Muscle of leg (tissue), 11 donors: ENCODE results near the gene TAF8. TPM values are rescaled to one million over a fixed set of nuclear protein-coding genes. Genes with fewer than 3 reads are reported as not detected.

Experiments used
- DNase-seq: peaks from one replicate; pipeline ENCODE4 v3.0.0; 2013
- H3K27ac ChIP-seq: one replicate; pipeline ENCODE4 v1.5.1; 2013; ENCODE audit warnings: mild to moderate bottlenecking, low read length, control low read depth
- H3K27me3 ChIP-seq: one replicate; pipeline ENCODE4 v1.6.1; 2013; ENCODE audit warnings: low read length; ENCODE audit not compliant: control insufficient read depth, insufficient read depth
- H3K36me3 ChIP-seq: one replicate; pipeline ENCODE4 v1.6.1; 2013; ENCODE audit warnings: low read length; ENCODE audit not compliant: control insufficient read depth, insufficient read depth
- H3K4me1 ChIP-seq: one replicate; pipeline ENCODE4 v1.6.1; 2013; ENCODE audit warnings: low read length; ENCODE audit not compliant: control insufficient read depth, insufficient read depth
- H3K4me3 ChIP-seq: one replicate; pipeline ENCODE4 v1.5.1; 2013; ENCODE audit warnings: low read length, control low read depth
- H3K9me3 ChIP-seq: replicated peaks from 2 replicates; pipeline ENCODE4 v1.6.1; 2013; ENCODE audit warnings: low read depth, low read length; ENCODE audit not compliant: control insufficient read depth
- WGBS: methylation state at CpG from one replicate; pipeline ENCODE4 v1.1.5; 2013; ENCODE audit warnings: missing lambda C conversion rate; ENCODE audit not compliant: insufficient coverage; 5-methylcytosine and 5-hydroxymethylcytosine counted together
- polyA plus RNA-seq, 8 donors: library from polyadenylated mRNA; unstranded; fragments of 120-200 nt; gene quantifications; one replicate each; pipeline versions ENCODE4 v1.2.1 to v1.2.3, GENCODE V29; 2013; ENCODE audit warnings: inconsistent platforms in 1 of 8, low replicate concordance in 1 of 8; ENCODE audit not compliant: insufficient read length in 8 of 8, insufficient read depth in 1 of 8
- total RNA-seq: library from RNA; stranded (reverse); fragments of 120-200 nt; gene quantifications from one replicate; pipeline ENCODE4 v1.2.4, GENCODE V29; 2013

The TAF8 gene
- total and polyA plus RNA-seq, 9 donors = 11.4 to 16.6 (median 13.4) TPM

DNA sequence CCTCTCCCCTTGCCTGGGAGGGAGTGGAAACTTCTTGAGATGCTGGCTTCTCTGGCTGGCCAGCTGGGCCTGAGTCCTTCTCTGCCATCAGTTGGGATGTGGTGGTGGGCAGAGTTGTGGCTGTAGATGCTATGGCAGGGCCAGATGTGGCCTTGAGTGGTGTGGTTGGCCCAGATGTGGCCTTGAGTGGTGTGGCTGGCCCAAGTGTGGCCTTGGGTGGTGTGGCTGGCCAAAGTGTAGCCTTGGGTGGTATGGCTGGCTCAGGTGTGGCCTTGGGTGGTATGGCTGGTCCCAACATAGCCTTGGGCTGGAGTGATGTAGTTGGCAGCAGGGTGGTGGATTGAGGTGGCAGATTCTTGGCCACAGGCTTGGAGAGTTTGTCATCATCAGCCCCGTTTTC is 55.4 kb downstream of the TAF8 start:
- Histone ChIP-seq H3K27me3 (peaks cover 23% of the 10 kb centered on the region), H3K4me1 (peaks cover 10% of the 10 kb centered on the region), H3K9me3 (no peaks in the 10 kb centered on the region), H3K36me3 (no peaks in the 10 kb centered on the region), H3K4me3 (no peak overlapping the region), H3K27ac (no peak overlapping the region)
- DNase-seq = no peak
- WGBS = no CpG with 5 or more reads among the region's 1 CpG

DNA sequence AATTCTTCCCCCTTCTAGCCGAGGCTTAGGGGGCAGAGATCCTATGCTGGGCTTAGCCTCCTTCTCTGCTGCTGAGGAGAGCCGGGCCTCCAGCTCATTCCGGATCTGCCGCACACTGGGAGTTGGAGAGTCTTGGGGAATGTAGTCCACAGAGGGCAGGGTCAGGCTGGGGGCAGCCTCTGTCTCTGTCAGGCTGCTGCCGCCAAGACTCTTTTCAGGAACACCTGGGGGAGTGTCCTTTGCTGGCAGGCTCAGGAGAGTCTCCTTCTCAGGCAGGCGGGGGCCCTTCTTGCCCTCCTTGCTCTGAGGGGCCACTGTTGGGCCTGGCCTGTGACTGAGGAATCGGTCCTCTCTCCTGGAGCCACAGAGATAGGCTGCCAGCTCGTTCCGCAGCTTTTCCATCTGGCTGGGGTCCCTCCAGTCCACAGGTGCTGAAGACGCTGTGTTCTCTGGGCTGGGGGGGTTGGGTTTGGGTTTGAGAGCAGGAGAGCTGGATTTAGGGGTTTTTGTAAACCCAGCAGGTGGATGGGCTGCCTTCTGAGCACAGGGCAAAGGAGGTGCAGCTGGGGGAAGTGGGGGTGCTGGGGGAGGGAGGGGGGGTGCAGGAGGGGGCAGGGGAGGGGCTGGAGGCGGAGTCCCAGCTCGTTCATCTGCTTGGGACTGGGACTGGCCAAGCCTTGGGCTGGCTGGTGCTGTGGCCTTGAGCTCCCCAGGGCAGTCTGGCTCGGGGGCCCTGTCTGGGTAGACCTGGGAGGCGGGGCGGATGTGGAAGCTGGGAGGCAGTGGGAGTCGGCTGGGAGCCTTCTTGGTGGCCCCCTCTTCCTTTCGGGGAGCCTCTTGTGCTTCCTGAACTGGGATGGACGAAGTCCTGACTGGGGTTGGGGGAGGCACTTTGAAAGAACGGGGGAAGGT is 56.0 kb downstream of the TAF8 start:
- 39% methylated on average over 13 of the region's 19 CpGs for WGBS
- Histone ChIP-seq H3K27ac (no peak overlapping the region), H3K4me1 (peaks cover 10% of the 10 kb centered on the region), H3K4me3 (no peak overlapping the region), H3K9me3 (no peaks in the 10 kb centered on the region), H3K36me3 (no peaks in the 10 kb centered on the region), H3K27me3 (peaks cover 23% of the 10 kb centered on the region)
- no peak for DNase-seq

DNA sequence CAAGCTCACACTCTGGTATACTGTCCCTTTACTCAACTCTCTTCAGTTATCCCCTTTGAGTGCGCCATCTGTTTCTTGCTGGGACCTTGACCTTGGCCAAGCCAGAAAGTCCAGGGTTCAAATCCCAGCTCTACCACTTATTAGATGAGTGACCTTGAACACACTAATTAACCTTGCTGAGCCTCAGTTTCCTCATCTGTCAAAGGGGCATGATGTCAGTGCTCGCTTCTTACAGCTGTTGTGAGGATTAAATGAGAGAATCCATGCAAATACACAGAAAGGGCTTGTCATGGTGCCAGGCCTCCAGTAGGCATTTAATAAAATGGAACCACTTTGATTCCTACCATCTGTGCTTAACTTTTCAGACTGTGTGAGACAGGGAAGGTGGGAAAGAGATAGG is 57.7 kb downstream of the TAF8 start:
- H3K9me3 ChIP-seq = no peaks in the 10 kb centered on the region
- H3K36me3 ChIP-seq = no peaks in the 10 kb centered on the region
- 100% methylated on average over 1 of the region's 2 CpGs for WGBS
- no peak overlapping the region for H3K4me3 ChIP-seq
- DNase-seq = no peak
- H3K27ac ChIP-seq = no peak overlapping the region
- peaks cover 10% of the 10 kb centered on the region for H3K4me1 ChIP-seq
- peaks cover 23% of the 10 kb centered on the region for H3K27me3 ChIP-seq

GRCh38 chr6:42110683-42111082 is 60.4 kb downstream of the TAF8 start:
- Histone ChIP-seq H3K4me3 (no peak overlapping the region), H3K27ac (no peak overlapping the region), H3K9me3 (no peaks in the 10 kb centered on the region), H3K36me3 (no peaks in the 10 kb centered on the region), H3K4me1 (peaks cover 3% of the 10 kb centered on the region), H3K27me3 (peaks cover 8% of the 10 kb centered on the region)
- no CpG with 5 or more reads among the region's 3 CpGs for WGBS
- DNase-seq = no peak

DNA sequence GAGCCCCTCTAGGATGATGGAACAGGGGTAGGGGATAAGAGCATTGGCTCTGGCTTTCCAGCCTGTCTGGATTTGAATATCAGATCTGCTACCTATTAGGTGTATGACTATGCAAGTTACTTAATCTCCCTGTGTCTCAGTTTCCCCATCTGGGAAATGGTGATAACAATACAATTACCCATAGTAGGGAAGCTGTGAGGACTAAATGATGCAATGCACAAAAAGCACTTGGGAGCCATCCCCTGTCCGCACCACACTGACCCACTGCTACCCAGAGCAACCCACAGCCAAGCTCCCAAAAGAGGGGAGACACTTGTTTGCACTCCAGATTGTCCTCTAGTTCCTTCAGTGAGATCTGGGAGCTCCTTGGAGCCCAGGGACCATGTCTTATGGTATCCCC is 62.0 kb downstream of the TAF8 start:
- WGBS = 83% methylated on average over 1 of the region's 1 CpG
- DNase-seq = no peak
- Histone ChIP-seq H3K27me3 (peaks cover 11% of the 10 kb centered on the region), H3K4me3 (no peak overlapping the region), H3K4me1 (no peaks in the 10 kb centered on the region), H3K36me3 (no peaks in the 10 kb centered on the region), H3K9me3 (no peaks in the 10 kb centered on the region), H3K27ac (no peak overlapping the region)

DNA sequence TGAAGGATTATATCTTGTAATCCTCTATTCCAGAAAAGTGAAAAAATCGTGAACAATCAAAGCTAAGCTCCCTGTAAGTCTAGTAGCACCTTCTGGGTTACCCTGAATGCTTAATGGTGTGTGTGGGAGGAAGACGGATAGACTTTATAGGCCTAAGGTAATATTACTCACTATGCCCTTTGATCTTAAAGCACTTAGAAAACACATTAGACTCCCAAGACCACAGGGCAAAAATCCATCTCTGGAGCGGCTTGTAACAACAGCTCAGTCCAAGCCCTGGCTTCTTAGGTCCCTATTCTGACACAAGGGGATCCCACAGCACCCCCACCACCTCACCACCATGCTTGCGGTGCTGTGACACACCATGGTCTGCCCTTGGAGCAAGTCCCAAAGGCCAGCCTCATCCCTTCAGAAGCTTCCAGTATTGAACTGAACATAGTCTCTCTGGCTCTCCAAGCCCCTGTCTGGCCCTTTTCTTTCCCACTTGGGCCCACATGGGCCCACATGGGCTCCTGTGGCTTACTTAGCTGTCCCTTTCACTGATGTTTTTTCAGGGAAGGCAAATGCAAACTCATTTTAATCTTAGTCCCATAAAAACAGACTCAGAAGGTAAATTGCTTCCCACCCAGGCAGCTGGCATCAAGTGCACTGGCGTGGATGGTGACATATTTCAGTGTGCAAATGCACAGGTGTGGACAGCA is 63.8 kb downstream of the TAF8 start:
- Histone ChIP-seq H3K36me3 (no peaks in the 10 kb centered on the region), H3K4me3 (no peak overlapping the region), H3K4me1 (peaks cover 8% of the 10 kb centered on the region), H3K9me3 (no peaks in the 10 kb centered on the region), H3K27ac (no peak overlapping the region), H3K27me3 (peaks cover 6% of the 10 kb centered on the region)
- no peak for DNase-seq
- WGBS = 57% methylated on average over 3 of the region's 5 CpGs

DNA sequence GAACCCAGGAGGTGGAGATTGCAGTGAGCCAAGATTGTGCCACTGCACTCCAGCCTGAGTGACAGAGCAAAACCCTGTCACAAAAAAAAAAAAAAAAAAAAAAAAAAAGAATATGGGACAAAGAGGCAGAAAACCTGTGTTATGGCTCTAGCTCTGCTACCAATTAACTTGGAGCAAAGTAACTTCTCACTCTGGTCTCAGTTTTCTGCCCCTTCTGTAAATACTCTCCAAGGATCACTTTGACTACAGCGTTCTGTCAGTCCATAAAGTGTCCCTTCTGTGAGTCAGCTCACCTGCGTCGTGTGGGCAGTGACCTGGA is 67.5 kb downstream of the TAF8 start:
- WGBS = 57% methylated on average over 3 of the region's 3 CpGs
- no peak overlapping the region for H3K27ac ChIP-seq
- no peaks in the 10 kb centered on the region for H3K9me3 ChIP-seq
- no peak for DNase-seq
- H3K4me1 ChIP-seq = peaks cover 8% of the 10 kb centered on the region
- H3K36me3 ChIP-seq = no peaks in the 10 kb centered on the region
- peaks cover 4% of the 10 kb centered on the region for H3K27me3 ChIP-seq
- no peak overlapping the region for H3K4me3 ChIP-seq

DNA sequence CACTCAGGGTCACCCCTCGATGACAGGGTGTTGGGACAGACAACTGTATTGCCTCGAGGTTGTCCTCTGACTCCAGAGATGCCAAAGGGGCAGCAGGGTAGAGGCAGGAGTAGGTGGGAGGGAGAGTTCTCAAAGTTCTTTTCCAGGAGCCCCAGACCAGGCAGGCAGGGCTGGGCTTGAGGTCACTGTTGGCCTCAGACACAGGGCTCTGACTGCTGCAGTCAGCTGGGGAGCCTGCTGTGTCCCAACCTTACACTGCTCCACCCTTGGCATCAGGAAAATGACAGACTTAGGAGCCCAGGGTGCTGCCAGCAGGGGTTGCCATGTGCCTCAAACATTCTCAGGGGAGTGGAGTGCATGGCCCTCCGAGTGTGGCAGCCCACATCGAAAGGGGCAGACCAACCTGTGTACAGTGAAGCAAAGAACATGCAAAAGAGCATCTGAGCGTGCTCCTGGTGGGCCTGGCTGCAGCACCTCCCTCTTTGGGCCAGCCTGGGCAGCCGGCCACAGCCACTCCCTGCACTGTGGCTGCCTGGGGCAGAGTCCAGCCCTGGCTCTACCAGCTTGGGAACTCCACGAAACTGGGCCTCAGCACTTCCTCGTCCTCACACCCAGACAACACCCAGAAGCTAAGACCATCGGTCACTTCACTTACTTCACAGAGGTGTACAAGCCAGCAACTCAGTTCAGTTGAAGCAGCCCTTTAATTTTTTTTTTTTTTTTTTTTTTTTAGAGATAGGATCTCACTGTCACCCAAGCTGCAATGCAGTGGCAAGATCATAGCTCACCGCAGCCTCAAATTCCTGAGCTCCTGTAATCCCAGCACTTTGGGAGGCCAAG is 68.1 kb downstream of the TAF8 start:
- no peaks in the 10 kb centered on the region for H3K36me3 ChIP-seq
- peaks cover 4% of the 10 kb centered on the region for H3K27me3 ChIP-seq
- H3K27ac ChIP-seq = no peak overlapping the region
- peak; percentile 47 for DNase-seq
- peaks cover 8% of the 10 kb centered on the region for H3K4me1 ChIP-seq
- no peaks in the 10 kb centered on the region for H3K9me3 ChIP-seq
- WGBS = 59% methylated on average over 8 of the region's 10 CpGs
- H3K4me3 ChIP-seq = no peak overlapping the region

DNA sequence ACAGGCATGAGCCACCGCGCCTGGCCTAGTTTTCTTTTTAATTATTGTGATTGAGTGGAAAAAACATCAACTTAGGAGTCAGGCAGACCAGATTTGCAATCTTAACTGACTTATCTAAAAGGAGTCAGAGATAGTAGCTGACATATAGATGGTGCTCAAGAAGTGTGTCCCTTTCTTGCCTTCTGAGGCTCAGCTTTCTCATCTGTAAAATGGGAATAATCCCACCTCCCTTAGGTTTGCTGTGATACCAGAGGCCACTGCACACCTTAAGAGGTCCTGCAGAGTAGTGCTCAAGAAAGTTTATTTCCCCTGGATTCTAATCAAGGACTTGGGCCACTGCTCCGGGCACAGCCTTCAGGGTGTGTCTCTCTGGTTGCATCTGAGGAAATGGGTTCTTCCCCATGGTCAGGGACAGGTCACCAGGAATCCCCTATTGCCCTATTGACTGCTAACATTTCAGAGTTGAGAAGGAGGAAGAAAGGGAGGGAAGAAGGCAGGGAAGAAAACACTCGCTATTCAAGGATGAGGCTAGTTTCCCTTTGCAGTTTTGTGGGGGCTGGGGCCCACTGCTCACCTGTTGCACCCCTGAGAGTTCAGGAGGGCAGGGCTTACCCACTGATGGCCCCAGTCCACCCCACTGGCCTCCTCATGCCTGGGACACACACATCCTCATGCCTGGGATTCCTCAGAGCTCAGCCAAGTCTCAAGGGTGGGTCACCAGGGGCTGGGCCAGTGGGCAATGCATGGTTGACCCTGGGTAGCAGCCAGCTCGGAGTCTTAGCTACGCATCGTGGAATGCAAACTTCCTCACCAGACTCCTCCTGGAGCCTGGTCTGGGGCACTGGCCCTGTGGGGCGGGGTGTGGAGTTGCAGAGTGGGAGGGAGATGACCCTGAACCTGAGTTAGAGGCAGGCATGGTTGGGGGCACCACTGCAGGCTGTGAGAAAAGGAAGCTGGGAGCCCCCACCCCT is 70.9 kb downstream of the TAF8 start:
- 87% methylated on average over 3 of the region's 8 CpGs for WGBS
- no peaks in the 10 kb centered on the region for H3K36me3 ChIP-seq
- no peak overlapping the region for H3K4me3 ChIP-seq
- H3K27me3 ChIP-seq = peaks cover 4% of the 10 kb centered on the region
- DNase-seq = no peak
- H3K27ac ChIP-seq = no peak overlapping the region
- H3K4me1 ChIP-seq = peaks cover 14% of the 10 kb centered on the region
- no peaks in the 10 kb centered on the region for H3K9me3 ChIP-seq
